H1 (cell line): ENCODE results near the gene ATP8B2. TPM values are rescaled to one million over a fixed set of nuclear protein-coding genes. Genes with fewer than 3 reads are reported as not detected.

ENCODE experiments used
- CBX8 ChIP-seq: fragments of 300-800, 300-1000 bp; sonication (generic); IDR thresholded peaks from 2 replicates; pipeline ENCODE4 v1.7.1; 2016; ENCODE audit warnings: low read depth, low read length, borderline replicate concordance
- CTBP2 ChIP-seq: IDR thresholded peaks from 2 replicates; pipeline ENCODE4 v1.7.0; 2011; ENCODE audit warnings: borderline replicate concordance, mild to moderate bottlenecking, moderate library complexity, mixed read lengths, low read length; ENCODE audit not compliant: insufficient read depth, insufficient read length
- EZH2 ChIP-seq: fragments of 200-600 bp; sonication (generic); IDR thresholded peaks from 2 replicates; pipeline ENCODE4 v1.7.1; 2012; ENCODE audit warnings: low read depth, mild to moderate bottlenecking, moderate library complexity, low read length, inconsistent platforms; ENCODE audit not compliant: severe bottlenecking
- JUND ChIP-seq: IDR thresholded peaks from 2 replicates; pipeline ENCODE4 v1.6.1; 2011; ENCODE audit warnings: mild to moderate bottlenecking, improper control_type of control experiment, low read length
- TCF12 ChIP-seq: IDR thresholded peaks from 2 replicates; pipeline ENCODE4 v1.6.1; 2011; ENCODE audit warnings: low read depth, mild to moderate bottlenecking, low read length
- polyA plus RNA-seq, 7 experiments: library from polyadenylated mRNA; depleted of rRNA in 3 of 7; stranded (reverse) in 5 of 7; unstranded in 2 of 7; fragments of >200 nt in 5 of 7; fragments of 200-250 nt in 2 of 7; gene quantifications; 1 replicate in 5 of 7; 2 replicates in 1 of 7; 4 replicates in 1 of 7; pipeline versions ENCODE4 v1.2.1 to v1.2.3, GENCODE V29; 2011 to 2013; ENCODE audit warnings: missing spikeins in 2 of 7, mixed read lengths in 2 of 7
- total RNA-seq: library from RNA; stranded (reverse); fragmentation: NEBNext Ultra II Directional; extraction: Animal tissue kit (Norgen Biotek cat#: 25700); gene quantifications from 2 replicates; pipeline ENCODE4 v1.2.1, GENCODE V29; 2021

Gene ATP8B2
- total and polyA plus RNA-seq, 2 of the 8 experiments (the other 6 are each of a cell fraction or from before 2014, with no cell fraction given): 61.4 to 70.1 TPM

DNA sequence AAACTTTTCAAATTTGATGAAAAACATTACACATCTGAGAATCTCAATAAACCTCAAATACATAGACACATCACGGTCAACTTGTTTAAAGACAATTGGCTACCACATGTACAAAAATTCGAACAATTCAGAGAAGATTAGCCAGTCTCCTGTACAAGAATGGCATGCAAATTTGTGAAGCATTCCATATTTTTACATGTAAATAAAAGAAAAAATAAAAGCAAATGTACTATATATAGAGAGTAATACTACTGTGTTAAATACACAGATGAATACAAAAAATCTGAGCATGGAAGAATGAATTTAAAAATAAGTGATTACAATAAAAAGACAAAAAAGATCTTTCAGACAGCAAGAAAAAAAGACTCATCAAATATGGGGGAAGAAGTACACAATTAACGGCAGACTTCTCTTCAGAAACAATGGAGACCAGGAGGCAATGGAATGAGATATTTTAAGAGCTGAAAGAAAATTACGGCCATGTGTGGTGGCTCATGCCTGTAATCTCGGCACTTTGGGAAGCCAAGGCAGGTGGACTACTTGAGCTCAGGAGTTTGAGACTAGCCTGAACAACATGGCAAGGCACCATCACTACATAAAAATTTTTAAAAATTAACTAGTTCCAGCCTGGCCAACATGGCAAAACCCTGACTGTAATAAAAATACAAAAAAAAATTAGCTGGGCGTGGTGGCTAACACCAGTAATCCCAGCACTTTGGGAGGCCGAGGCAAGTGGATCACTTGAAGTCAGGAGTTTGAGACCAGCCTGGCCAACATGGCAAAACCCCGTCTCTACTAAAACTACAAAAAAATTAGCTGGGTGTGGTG lies 29.7 kb upstream of the ATP8B2 start (continued):
- TF ChIP-seq CTBP2: no peak
- TF ChIP-seq TCF12: no peak
- TF ChIP-seq EZH2: no peak
- no peak for TF ChIP-seq CBX8
- no peak for TF ChIP-seq JUND
